GM21423 (cell line): Measurements from ENCODE around the gene KCP.
A peak's percentile ranks its signal among the peaks of the same experiment; 100 is the strongest.

Experiments
- ATAC-seq: cut with Tn5 transposase; IDR thresholded peaks from one replicate; pipeline ENCODE4 v1.9.1; 2021; ENCODE audit warnings: mild to moderate bottlenecking, moderate library complexity; ENCODE audit not compliant: unreplicated experiment

KCP gene

DNA sequence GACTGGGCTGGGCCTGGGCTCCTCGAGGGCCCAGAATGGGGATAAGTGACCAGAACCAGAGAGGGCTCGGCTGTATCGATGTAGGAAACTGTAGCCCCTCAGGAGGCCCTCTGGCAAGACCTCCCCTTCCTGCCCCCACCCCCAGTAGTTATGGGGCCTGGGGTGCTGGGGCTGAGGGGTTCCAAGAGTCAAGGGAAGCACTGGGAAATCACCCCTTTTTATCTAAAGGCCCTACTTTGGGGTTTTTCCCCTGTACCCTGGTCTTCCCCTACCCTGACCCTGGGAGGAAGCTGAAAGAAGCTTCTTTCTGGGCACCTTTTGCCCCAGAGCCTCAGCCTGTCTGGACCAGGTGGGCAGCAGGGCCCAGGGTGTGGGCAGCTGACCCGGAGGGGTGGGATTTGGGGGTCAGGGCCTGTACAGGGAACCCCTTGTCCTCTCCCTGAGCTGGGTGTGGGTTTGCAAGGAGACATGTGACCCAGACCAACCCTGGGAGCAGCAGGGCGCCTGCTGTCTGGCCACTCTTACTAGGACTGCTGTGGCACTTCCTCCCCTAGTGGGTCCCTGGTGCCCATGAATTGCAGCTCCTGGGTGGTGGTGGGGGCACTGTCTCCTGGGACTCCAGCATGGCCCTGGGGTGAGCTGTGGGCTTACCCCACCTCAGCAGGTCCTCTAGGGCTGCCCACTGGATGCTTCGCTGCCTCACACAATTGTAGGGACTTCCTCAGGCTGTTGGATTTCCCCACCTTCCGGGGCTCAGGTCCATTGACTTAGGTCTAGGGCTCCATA, 28.8 kb upstream of the KCP start:
- ATAC-seq: peak; percentile 17

DNA sequence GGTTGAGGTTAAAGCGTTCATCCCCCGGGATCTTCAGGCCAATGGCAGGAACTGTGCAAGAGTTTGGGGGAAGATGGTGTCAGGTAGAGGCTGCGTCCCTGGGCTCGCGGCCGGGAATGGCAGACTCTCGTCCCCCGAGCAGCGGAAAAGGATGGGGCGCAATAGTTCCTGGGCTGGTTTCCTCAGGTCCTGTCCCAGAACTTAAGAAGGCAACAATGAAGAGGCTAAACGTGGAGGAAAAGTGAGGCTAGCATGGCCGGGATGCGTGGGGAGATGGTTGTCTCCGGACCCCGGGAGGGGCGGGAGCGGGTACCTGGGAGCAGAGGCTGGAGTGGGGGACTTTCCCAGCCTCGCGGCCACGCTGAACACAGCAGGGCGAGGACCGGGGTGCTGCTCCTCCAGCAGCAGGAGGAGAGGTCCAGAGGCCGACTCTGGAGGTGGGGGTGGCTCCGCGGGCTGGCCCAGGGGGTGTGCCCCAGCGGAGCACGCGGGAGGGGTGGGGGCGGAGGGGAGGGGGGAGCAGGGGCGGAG, 28.1 kb upstream of the KCP start:
- ATAC-seq: peak; percentile 3

GRCh38 chr7:128937647-128938543, 27.4 kb upstream of the KCP start, which contains the start of gene IRF5:
Gene IRF5 (plus strand): TSS chr7:128937927. CDS start chr7:128942082, 4,155 bp downstream.
- no peak for ATAC-seq

- no peak for ATAC-seq
Measured at GRCh38 chr7:128937271-128937646, 26.8 kb upstream of the KCP start.

- ATAC-seq: no peak
Measured at GRCh38 chr7:128936798-128937197, 26.3 kb upstream of the KCP start.

DNA sequence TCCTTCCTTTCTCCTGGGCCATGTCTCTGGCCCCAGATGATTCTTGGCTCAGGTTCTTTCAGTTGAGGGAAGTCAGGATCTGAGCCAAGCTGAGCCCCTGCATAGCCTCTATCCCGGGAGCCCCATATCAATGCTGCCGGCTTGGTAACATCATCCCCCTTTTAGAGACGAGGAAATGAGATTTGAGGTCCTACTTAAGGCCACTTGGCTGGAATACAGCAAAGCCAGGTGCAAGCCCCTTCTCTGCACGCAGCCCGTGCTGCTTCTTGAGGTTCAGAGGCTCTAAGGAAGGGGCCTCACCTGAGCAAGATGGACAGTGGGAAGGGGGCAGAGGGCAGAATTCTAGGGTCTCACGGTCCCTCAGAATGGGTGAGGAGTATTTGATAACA, 24.8 kb upstream of the KCP start:
- no peak for ATAC-seq

GRCh38 chr7:128934361-128935341, 24.1 kb upstream of the KCP start:
- peak; percentile 26 for ATAC-seq

DNA sequence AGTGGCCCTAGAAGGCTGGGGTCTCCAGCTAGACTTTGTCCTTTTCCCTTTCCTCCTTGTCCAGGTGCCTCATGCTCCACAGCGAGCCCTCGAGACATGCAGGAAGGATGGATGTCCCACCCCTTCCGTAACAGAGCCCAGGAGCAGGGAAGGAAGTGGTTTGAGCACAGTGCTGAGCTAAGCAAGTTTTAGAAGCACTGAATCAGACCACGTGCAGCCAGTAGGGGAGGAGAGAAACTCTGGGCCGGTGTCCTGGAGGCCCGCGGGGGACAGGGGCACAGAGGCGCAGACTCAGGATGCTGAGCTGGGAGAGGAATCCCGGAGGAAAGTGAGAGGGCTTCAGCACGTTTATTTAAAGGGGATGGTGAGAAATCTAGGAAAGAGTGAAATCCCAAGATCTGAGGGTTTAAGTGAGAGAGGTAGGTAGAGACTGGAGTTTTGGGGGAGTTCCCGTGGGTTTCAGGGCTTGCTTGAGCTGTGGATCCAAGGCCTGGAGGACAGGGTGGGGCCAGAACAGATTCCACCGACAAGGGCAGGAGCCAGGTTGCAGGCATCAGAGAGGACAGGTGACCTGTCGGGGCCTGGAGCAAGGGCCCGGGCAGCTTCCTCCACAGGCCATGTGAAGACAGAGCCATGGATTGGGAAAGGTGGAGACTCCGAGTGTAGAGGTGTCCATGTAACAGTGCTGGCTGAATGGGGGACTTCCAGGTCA, 22.8 kb upstream of the KCP start:
- ATAC-seq: peak; percentile 41

DNA sequence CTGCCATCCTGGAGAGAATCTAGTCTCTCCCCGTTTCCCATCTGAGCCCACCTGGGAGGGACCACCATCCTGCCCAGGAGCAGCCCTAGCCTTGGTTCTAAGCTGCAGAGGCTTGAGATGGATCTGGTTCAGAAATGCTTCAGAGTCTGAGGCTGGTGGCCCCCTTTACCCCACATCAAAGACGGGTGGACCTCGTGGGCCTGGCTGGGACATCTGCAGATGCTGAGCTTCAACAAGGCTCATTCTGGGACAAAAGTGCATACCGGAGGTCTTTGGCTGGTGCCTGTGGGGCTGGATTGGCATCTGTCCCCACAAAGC, 22.3 kb upstream of the KCP start:
- ATAC-seq: no peak

- no peak for ATAC-seq
Measured at GRCh38 chr7:128931965-128932861, 21.7 kb upstream of the KCP start.

GRCh38 chr7:128931190-128931798, 20.8 kb upstream of the KCP start:
- ATAC-seq: no peak

DNA sequence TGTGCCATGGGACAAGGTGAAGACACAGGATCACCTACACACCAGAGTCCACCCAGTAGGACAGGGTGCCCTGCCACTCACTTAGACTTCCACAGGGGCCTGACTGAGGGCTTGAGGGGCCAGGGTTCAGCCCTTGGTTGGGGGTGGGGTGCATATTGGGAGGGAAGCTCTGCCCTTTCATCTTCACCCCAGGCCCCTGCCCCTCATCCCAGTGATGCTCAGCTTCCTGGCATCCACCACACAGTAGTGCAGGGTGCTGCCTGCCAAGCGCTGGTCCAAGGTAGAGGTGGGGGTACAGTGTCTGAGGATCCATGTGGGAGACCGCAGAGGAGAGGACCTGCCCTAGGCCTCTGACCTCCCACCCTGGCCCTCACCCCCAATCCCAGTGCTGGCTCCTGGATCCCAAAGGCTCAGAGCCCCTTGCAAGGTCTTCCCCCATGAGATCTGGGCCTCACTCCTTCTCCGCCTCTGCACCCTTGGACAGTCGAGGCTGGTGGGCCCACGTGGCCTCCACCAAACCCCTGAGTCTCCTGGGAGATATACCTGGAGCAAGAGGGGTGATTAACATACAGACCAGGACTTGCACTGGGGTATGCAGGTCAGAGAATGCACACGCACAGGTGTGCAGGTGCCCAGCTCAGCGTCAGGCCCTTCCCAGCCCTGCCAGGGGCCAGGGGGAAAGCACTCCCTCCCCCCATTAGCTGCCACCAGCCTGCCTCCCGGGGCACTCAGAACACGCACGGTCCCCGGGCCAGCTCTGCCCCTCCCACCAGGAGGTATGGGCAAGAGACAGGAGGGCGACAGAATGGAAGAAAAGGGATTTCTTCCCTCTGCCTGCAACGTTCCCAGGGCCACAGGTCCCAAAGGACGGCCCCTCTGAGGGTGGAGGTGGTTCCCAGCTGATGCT, 18.6 kb upstream of the KCP start:
- no peak for ATAC-seq

DNA sequence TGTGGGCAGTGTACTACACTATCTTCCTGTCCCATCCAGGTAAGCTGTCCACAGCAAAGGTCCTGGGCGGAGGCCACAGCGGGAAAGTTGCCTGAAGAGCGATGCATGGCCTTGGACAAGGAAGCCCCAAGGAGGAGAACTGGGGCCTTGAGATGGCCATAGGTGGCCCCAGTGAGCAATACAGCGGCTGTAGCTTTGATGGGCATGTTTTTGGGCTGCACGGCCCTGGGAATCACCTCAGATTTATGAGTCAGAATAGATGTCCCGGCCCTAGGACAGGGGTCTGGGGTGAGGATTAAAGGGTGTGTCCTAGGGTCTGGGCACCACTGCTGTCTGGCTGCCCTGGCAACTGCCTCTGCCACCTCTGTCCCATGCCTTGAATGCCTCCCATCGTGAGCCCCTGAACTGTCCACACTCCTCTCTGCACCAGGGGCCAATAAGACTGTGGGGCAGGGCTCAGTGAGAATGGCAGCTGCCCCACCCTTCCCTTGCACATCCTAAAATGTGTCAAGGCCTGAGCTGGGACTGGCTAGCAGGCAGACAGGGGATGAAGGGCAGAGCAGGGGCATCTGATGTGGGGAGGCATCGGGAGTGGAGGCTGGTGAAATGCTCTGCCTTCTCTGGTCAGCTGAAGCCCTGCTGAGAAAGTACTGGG, 17.8 kb upstream of the KCP start:
- no peak for ATAC-seq

GRCh38 chr7:128924707-128925588, 14.4 kb upstream of the KCP start:
- no peak for ATAC-seq

GRCh38 chr7:128923411-128923800, 12.9 kb upstream of the KCP start:
- ATAC-seq: no peak
